NAMALWA (cell line): ENCODE data around the gene CDK5.

Experiments used
- DNase-seq: peaks from one replicate; pipeline ENCODE4 v3.0.0-alpha.2; 2015; ENCODE audit warnings: low spot score

CDK5 gene

DNA sequence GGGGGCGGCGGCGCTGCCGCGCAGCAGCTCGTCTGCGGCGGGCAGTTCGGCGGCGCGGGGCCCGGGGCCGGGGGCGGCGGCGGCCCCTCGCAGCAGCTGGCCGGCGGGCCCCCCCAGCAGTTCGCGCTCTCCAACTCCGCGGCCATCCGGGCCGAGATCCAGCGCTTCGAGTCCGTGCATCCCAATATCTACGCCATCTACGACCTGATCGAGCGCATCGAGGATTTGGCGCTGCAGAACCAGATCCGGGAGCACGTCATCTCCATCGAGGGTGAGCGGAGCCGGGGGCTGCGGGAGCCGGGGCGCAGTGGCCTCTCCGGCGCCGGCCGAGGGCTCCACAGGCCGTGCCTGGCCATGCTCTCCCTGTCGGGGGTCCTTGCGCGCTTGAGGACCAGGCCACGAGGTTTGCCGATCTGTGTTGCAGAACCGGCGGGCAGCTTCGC, 29.1 kb upstream of the CDK5 start:
- DNase-seq = no peak

DNA sequence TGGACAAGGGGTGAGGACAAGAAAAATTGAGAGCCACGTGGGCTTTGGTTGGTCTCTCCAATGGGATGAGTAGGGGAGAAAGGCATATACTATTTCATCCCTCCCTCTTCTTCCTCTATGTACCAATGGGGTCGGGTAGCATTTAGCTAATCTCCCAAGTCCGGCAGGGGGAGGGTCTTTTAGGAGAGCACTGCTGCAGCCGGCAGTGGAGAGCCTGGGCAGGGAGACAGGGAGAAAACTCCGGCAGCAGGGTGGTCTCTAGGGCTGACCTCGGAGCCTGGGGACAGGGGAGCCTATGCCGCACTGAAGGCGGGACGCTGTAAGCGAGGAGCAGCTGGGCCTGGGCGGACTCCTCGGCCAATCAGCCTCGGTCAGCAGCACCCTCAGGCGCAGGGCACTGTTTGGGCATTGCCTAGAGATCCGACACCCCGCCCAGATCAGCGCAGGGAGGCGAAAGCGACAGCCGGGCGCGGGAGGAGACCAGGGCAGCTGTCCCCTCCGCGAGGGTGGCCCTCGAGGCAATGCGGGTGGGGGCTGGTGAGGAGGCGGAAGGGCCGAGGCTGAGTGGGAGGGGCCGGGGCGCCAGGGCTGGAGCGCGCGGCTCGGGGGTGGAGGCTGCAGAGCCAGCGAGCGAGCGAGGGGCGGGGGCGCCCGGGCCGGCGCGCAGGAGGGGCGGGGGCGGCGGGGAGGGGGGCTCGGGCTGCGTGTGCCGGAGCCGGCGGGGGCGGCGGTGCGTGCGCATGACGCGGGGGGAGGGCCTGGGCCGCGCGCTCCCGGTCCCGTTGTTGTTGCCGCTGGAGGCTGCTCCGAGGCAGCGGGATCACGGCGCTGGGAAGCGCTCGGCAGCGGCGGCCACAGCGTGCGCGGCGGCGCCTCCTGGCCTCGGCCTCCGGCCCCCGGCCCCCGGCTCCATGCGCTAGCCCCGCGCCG, 28.3 kb upstream of the CDK5 start, which contains the start of gene AGAP3:
Gene AGAP3, plus strand, starts transcription at position 785 of the 930 bp plus-strand sequence. CDS start 267 bp downstream, outside the sequence.
- no peak for DNase-seq

DNA sequence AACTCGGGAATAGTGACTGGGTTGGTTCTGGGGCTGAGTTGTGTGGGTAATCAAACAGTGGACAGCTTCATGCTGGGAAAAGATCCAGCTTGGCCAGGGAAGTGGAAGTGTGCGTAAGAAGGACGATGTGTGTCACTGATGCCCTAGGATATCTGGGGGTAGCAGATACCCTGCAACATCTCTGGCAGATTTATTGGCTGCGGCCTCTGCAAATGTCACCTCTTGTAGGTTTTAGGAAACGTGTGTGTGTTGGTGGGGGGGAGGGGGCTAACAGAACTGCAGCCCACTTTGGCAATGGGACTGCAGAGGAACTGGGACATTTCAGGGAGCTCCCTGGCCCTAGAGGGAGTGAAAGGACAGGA, 27.6 kb upstream of the CDK5 start:
- DNase-seq = no peak

DNA sequence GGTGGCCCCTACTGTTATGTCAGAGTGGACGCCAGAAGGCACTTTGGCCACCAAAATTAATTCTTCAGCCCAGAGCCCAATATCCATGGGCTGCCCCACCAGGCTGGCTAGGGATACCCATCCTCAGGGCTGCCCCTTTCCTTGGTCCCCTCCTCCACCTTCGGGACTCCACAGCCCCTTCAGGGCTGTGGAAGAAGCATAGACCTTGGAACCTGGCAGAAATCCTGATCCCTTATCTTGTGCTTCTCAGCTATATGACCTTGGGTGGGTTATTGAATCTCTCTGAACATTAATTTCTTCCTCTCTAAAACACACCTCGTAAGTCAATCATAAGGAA, 26.1 kb upstream of the CDK5 start:
- DNase-seq = no peak

DNA sequence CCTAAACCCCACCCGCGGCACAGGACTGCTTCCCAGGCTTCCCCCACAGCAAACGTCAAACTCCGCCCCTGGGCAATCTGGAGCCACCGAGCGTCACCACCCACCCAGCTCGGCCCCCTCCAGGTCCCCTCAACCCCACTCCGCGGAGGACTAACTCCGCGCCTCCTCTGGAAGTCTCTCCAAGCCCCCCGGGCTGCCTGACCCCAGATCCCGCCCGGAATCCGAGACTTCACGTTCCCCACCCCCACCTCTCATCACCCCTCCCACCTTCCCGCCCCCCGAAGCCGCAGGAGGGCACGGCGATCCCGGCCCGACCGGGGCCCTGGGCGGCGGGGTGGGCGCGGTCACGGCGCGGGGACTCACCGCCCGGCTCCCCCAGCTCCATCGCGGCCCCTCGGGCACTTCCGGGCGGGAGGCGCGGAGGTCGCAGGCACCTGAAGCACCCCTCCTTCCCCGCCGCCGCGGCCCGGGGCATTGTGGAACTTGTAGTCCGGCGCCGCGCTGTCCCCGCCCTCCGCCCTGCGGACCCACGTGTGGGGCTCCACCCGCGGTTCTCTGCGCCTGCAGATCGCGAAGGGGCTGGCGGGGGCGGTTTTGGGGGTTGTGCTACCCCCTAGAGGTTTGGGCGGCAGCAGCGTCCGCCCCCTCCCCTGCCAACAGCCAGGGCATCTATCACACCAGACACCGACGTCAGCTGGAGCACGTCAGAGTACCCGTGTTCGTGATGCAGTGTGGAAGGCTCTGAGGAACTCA, 25.6 kb upstream of the CDK5 start, which contains the start of gene TMUB1:
Gene TMUB1, minus strand, starts transcription at position 423 of the 753 bp plus-strand sequence. CDS start 930 bp downstream, outside the sequence.
- DNase-seq = peak; percentile 90

DNA sequence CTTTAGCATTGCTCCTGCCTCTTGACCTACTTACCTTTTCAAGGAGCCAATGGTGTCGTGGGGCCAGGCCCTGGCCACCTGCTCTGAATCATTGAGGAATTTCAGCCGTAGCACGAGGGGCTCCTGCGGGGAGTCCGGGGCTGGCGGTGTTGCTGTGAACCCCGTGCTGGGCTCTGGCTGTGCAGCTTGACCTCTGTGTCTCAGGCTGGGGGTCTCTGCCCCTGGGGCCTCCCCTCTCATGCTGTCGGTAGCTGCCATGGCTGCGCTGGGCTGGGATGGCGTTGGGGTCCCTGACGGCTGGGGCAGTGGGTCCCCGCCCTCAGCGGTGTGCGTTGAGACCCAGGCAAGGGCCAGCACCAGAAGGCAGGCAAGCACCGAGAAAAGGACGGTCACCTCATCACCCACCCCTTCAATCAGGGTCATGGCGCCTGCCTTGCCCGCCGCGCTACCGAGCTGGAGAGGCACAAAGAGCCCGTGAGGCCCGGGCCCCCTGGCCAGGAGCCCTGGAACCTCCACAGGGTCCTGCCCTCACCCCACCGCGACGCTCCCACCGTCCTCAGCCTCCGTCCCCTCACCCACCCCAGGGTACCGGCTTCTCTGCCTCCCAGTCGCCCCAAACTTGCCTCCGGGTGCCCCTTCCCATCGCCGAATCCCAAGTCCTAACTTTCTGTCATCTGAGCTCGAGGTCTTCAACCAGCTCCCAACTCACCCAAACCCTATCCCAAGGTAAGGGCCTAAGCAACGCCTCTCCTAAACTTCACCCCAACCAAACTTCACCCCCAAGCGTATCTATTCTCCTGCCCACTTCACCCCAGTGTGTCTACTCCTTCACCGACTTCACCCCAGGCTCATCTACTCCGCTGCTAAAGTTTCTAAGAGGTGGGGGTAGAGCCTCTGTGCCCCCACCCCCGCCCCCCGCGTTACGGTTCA, 24.7 kb upstream of the CDK5 start:
- no peak for DNase-seq

DNA sequence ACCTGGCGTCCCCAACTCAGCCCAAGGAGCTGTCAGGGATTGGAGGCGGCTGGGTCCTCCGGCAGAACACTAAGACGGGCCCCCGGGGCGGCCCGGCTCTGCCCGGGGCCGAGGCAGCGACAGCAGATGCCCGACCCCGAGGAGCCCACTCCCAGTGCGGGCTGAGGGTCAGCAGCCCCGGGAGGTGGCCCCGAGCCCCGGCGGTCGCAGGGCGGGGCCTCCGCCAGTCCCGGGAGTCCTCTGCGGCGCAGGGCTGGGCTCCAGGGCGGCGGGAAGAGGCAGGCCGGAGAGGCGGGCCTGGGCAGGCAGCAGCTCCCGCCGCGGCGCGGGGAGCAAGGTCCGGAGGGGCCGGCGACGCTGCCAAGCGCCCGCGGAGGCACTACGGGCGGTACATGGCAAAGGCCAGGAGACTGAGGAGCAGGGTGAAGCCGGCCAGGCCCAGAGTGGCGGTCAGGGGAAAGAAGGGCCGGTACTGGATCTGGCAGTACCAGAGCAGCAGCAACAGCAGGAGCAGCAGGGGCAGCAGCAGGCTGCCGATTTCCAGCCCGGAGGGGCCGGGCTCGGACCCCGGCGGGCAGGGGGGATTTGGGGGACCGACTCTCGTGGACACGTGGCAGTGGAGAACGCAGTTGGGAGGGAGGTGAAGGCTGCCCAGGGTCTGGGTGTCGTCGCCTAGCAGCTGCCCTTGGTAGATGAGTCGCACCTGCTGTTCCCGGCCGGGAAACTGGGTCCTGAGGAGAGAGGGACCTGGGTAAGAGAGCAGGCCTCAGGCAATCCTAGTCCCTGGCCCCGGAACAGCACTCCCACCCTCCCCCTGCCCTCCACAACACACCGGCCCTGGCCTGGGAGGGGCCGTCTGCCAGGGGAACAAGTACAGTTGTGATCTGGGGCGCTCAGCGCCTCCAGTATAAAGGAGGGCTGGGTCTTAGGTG, 23.7 kb upstream of the CDK5 start:
- DNase-seq = no peak

DNA sequence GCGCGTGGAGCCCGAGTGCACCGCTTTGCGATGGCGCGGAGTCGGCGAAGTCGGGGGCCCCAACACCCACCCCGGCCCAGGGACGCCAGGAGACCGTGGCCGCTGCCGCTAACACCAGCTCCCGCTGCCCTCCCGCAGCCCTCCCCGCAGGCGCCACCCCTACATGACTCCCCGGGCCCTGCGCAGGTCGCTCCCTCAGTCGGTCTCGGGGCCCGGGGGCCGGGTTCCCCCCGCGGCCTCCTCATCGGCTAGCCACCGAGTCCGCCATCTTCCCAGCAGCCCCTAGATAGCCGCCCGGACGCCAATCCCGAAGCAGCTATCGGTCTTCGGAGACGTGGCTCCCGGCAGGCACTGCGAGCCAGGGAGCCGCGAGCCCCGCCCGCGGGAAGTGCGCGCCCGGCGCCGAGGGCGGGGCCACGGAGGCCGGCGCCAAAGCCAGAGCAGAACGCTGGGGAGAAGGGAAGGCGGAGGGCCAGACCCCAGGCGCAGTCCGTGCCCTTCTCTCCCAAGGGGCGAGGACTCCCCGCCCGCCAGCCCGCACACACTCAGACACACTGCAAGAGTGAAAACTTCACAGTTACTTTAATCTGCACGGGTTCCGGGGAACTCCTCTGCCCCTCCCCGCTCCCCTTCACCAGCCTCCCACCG, 22.9 kb upstream of the CDK5 start, which contains the start of gene FASTK:
Gene FASTK, minus strand, starts transcription at position 288 of the 648 bp plus-strand sequence. Its CDS starts 43 bp downstream, at position 245.
- peak; percentile 94 for DNase-seq

DNA sequence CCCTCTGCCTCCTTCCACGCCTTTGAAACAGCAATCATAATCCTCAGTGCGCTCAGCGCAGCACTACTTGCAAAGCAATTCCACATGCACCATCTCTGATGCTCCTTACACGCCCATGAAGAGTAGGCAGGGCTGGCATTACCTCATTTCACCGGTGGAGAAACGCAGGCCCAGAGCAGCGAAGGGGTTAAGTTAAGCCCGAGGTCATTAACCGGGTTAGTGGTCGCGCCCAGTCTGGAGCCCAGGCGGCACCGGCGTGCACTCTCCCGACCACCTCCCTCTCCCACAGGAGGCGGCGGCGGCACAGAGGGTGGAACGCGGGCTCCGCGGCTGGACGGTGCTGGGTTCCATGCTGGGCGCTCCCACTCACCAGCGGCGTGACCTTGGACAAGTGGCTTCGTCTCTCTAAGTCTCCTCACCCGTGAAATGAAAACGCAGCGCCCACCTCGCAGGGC, 22.4 kb upstream of the CDK5 start:
- peak; percentile 62 for DNase-seq

DNA sequence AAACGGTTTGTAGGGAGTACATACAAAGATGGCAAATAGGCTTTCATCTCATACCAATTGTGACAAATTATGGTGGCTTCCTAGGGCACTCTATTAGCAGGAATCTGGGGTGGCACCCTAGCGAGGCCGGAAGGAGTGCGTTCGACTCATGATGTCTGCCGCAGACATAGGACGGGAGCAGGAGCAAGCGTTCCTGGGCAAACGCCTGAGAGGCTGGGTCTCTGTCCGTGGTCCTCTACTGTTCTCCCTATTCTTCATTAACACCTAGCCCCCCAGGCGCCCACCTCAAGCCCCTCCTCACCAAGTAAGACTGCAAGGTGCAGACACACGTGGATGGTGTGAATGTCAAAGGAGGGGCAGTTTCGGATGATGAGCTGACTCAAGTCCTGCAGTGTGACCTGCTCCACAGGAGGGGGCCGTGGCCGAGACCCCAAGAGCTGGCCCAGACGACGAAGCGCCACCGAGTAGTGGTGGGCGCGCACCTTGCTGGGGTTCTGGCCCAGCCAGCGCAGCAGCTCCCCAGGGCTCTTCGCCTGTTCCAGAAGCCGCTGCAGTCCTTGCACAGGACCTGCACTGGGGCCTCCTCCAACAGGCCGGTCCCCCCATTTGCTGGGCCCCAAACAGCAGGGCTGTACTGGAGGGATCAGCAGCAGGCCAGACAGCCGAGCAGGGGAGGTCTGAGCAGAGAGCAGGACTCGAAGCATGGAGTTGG, 21.7 kb upstream of the CDK5 start:
- no peak for DNase-seq

DNA sequence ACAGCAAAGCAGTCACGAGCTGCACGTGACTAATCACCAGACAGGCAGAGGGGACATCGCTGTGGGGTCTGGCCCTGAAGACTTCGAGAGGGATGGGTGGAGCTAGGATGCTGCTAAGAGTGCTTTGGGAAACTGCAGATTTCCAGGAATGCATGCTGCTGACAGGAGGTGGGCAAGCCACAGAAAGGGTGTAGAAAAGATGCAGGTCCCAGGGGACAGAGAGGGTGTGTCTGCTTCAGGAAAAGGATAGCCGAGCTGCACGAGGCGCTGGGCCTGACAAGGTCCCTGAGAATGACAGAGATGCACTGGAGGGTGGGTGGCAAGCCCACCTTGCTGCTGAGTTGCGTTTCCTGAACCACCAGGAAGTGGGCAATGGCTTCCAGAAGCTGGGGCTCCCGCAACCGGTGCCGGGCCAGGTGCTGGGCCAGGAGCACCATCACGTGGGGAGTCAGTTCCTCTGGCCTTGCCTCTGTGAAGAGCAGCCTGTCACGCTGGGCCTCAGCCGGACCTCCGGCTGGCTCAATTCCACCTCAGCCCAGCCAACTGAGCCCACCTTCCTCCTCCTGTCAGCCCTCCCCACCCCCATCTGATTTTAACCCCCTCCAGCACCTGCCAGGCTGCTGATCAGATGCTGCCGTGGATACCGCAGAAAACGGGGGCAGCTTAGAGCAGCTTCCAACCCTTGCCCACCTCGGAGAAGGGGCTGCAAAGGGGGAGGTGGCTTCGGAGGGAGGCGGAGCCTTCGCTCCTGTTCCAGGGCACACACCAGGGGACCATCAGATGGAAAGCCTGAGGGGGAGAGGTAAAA, 20.7 kb upstream of the CDK5 start:
- no peak for DNase-seq

DNA sequence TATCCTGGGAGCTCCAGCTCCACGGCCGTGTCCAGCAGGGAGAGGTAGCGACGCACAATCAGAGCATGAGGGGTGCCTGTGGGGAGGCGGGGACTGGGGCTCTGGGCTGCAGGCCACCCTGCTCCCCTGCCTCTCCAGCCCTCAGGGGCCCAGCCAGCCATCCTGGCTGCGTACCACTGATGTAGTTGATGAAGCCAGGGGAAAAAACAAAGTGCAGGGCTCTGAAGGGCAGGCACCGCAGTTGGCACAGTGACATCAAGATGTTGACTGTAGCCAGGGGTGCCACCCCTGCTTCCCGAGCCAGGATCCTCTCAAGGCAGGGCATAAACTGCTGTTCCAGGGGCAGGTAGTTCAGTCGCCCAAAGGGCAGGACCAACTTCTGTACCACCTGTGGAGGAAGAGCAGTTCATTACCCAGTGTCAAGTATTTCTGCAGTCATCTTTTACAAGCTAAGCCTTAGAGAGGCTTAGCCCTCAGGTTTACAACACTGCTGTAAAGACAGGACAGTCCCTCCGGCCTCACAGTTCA, 20.1 kb upstream of the CDK5 start:
- DNase-seq = no peak

DNA sequence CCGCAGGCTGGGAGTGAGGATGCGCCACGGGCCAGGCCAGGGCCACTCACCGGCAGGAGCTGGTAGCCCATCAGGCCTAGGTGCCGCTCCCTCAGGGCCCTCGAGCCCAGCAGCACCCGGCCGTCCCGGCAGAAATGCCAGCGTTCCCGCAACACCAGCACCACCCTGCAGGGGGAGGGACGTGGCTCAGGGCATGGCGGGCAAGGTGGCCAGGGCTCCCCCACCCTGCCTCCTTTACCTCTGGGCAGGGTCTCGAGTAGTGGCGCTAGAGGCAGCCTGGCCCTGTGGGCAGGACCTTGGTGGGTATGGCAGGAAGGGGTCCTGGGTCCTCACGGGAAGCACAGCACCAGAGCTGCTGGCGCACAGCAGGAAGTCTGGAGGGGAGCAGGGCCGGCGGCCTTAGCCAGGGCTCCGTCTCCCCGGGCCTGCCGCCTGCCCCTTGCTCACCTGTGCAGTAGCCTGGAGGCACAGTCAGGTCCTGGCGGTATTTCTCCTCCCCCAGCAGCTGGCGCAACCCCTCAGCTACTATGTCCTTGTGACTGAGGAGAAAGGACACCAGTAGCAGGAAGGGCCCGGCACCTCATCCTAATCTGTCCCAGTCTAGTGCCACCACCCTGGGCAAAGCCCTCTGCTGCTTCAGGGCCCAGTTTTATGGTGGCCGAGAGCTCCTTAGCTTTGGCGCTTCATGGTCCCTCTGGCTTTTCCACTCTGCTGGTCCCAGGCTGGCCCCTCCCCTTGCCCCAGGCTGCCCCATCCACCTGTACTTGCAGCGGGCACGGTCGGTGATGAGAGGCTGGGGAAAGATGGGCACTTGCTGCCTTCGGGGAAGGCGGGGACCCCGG, 19.4 kb upstream of the CDK5 start:
- peak; percentile 50 for DNase-seq

DNA sequence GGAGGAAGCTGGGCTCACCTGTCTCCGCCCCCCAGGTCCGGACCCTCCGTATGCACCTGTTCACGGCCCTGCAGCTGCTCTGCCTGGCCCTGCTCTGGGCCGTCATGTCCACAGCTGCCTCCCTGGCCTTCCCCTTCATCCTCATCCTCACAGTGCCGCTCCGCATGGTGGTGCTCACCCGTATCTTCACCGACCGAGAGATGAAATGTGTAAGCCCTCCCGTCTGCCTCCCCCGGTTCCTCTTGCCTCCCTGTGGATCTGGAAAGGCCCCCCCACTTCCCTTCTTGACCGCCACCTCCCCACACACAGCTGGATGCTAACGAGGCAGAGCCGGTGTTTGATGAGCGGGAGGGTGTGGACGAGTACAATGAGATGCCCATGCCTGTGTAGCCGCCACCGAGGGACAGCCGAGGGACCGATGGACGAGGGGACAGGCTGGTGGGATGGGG, 18.3 kb upstream of the CDK5 start:
- DNase-seq = no peak

DNA sequence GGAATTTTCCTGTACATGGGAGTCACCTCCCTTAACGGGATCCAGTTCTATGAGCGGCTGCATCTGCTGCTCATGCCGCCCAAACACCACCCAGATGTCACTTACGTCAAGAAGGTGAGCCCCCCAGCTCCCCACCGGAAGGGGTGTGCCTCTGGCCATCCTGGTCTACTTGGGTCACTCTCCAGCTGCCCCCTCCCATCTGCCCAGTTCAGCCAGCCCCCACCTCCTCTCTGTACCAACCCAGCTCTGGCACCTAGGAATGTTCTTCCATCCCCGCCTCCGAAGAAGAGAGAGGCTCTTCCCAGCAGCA, 17.9 kb upstream of the CDK5 start:
- DNase-seq = no peak

DNA sequence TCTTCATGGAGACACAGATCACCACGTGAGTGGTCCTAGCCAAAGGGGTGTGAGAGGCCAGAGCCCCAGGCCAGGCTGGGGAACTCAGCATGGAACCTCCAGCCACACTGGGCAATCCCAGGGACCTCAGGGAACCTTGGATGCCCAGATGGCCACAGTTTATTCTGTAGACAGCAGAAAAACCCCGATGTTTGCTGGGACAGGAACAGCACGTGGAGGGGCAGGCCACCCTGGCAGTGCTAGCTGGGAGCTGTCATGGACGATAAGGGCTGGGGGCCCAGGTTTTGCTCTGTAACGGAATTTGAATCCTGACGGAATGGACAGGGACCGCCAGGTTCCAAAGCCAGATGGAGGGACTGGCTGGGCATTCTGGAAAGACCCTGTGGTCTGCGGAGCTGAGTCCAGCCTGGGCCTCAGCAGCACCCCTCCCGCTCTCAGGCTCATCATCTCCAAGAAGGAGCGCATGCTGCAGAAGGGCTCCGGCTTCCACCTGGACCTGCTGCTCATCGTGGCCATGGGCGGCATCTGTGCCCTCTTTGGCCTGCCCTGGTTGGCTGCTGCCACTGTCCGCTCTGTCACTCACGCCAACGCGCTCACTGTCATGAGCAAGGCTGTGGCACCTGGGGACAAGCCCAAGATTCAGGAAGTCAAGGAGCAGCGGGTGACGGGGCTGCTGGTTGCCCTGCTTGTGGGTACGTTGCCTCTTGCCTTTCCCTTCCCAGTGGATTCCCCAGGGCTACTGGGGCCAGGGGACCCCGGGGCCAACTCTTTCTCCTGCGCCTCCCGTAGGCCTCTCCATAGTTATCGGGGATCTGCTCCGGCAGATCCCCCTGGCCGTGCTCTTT, 17.3 kb upstream of the CDK5 start:
- no peak for DNase-seq

DNA sequence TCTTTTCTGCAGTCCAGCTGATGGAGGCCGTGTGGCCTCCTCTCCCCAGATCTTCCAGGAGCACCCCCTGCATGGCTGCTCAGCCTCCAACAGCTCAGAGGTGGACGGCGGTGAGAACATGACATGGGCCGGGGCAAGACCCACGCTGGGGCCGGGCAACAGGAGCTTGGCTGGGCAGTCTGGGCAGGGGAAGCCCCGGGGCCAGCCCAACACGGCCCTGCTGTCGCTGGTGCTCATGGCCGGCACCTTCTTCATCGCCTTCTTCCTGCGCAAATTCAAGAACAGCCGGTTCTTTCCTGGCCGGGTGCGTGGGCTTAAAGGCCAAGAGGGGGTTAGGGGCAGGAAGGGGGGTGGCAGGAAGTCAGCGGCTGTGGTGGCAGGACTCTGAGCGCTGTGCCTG, 16.3 kb upstream of the CDK5 start:
- no peak for DNase-seq
